ENCODE results near the gene CD300LF. TPM values are rescaled to one million over a fixed set of nuclear protein-coding genes. Genes with fewer than 3 reads are reported as not detected.

The CD300LF gene
- total and polyA plus RNA-seq, 10 of the 15 experiments (the other 5 are each of a cell fraction or from before 2014, with no cell fraction given) = 0.15 TPM; not detected in 9

GRCh38 chr17:74759243-74759801 is 46.6 kb upstream of the CD300LF start (continued):
- no peak for TF ChIP-seq ATF2 (IDR thresholded peaks at IDR 0.05; ENCODE audit: low read length)
- TF ChIP-seq KAT2A (conservative IDR thresholded peaks at IDR 0.05; ENCODE audit: control insufficient read depth, low read depth, low read length) = no peak
- no peak for TF ChIP-seq EP300 (IDR thresholded peaks at IDR 0.05; ENCODE audit: borderline replicate concordance in 1 of 2, control insufficient read depth in 1 of 2, low read depth in 2 of 2, low read length in 2 of 2)
- no peak for TF ChIP-seq JUNB (IDR thresholded peaks at IDR 0.05)
- no peak for TF ChIP-seq SUZ12 (IDR thresholded peaks at IDR 0.05; ENCODE audit: unreplicated experiment)
- TF ChIP-seq TCF12 (IDR thresholded peaks at IDR 0.05; ENCODE audit: low read depth, low read length) = peak; percentile 41; the same call in 1 of the 2 replicates
- no peak for TF ChIP-seq PML (IDR thresholded peaks at IDR 0.05; ENCODE audit: low read length)
- no peak for TF ChIP-seq POU2F2 (IDR thresholded peaks at IDR 0.05; ENCODE audit: borderline replicate concordance, low read depth, low read length)
- TF ChIP-seq FOXK2 (IDR thresholded peaks at IDR 0.05) = no peak
- TF ChIP-seq BRCA1 (IDR thresholded peaks at IDR 0.05; ENCODE audit: low read depth, low read length) = no peak
- no peak for TF ChIP-seq KLF5 (IDR thresholded peaks at IDR 0.05; ENCODE audit: partially characterized antibody)
- no peak for TF ChIP-seq POLR2AphosphoS5 (IDR thresholded peaks at IDR 0.05; ENCODE audit: low read length)
- TF ChIP-seq ZBTB4 (CRISPR knock-in tag; IDR thresholded peaks at IDR 0.05) = no peak
- TF ChIP-seq CHD1 (IDR thresholded peaks at IDR 0.05; ENCODE audit: low read depth, low read length) = no peak
- TF ChIP-seq EZH2 (IDR thresholded peaks at IDR 0.05; ENCODE audit: borderline replicate concordance, control insufficient read depth, low read depth, low read length) = no peak
- TF ChIP-seq NR2C2 (IDR thresholded peaks at IDR 0.05; ENCODE audit: borderline replicate concordance, control insufficient read depth, insufficient read length, low read depth) = no peak
- TF ChIP-seq E4F1 (IDR thresholded peaks at IDR 0.05; ENCODE audit: borderline replicate concordance, partially characterized antibody) = no peak
- TF ChIP-seq TBL1XR1 (IDR thresholded peaks at IDR 0.05; ENCODE audit: low read depth, low read length) = no peak
- TF ChIP-seq CBX3 (IDR thresholded peaks at IDR 0.05; ENCODE audit: borderline replicate concordance, low read depth) = no peak
- no peak for TF ChIP-seq FOXM1 (IDR thresholded peaks at IDR 0.05; ENCODE audit: low read depth, low read length)
- no peak; a peak in 1 of 4 replicates for TF ChIP-seq IKZF2 (IDR thresholded peaks at IDR 0.05)
- TF ChIP-seq EGR1 (IDR thresholded peaks at IDR 0.05; ENCODE audit: borderline replicate concordance in 1 of 2, low read depth in 2 of 2, low read length in 2 of 2) = no peak
- 0 out of 2 replicates have a peak, but pooled peaks have one; percentile 59 for TF ChIP-seq TCF3 (IDR thresholded peaks at IDR 0.05; ENCODE audit: borderline replicate concordance, insufficient read depth, low read depth, low read length)
- no peak for TF ChIP-seq NRF1 (conservative IDR thresholded peaks at IDR 0.05; ENCODE audit: low read depth, low read length)
- TF ChIP-seq RAD21 (IDR thresholded peaks at IDR 0.05; ENCODE audit: insufficient read depth, low read depth, low read length) = peak; percentile 28
